Measurements from ENCODE around the gene ASB10.

The ASB10 gene

GRCh38 chr7:151135525-151135845 is 51.6 kb downstream of the ASB10 start:
- no peak for DNase-seq

- DNase-seq = no peak
Observed at GRCh38 chr7:151134743-151135524, 52.1 kb downstream of the ASB10 start.

- DNase-seq = no peak
Observed at GRCh38 chr7:151133986-151134742, 52.9 kb downstream of the ASB10 start.

GRCh38 chr7:151133266-151133985 is 53.6 kb downstream of the ASB10 start:
- no peak for DNase-seq

- DNase-seq = no peak
Observed at GRCh38 chr7:151132461-151133205, 54.4 kb downstream of the ASB10 start.

GRCh38 chr7:151131592-151132293 is 55.3 kb downstream of the ASB10 start:
- no peak for DNase-seq

GRCh38 chr7:151131224-151131591 is 55.8 kb downstream of the ASB10 start:
- DNase-seq = no peak

GRCh38 chr7:151130741-151131157 is 56.3 kb downstream of the ASB10 start:
- DNase-seq = no peak

- DNase-seq = no peak
Observed at GRCh38 chr7:151129960-151130591, 57.0 kb downstream of the ASB10 start.

GRCh38 chr7:151129117-151129959 is 57.7 kb downstream of the ASB10 start:
- no peak for DNase-seq

GRCh38 chr7:151128716-151129115 is 58.3 kb downstream of the ASB10 start:
- DNase-seq = no peak

- no peak for DNase-seq
Observed at GRCh38 chr7:151128144-151128543, 58.9 kb downstream of the ASB10 start.

GRCh38 chr7:151126491-151127137 is 60.4 kb downstream of the ASB10 start:
- no peak for DNase-seq

- DNase-seq = no peak
Observed at GRCh38 chr7:151125846-151126481, 61.1 kb downstream of the ASB10 start.
